Measurements from ENCODE around the gene RNF224. TPM values are rescaled to one million over a fixed set of nuclear protein-coding genes. Genes with fewer than 3 reads are reported as not detected.
A peak's percentile ranks its signal among the peaks of the same experiment; 100 is the strongest.

Gene RNF224
- total and polyA plus RNA-seq, 2 of the 13 experiments (the other 11 are each of a cell fraction or from before 2014, with no cell fraction given), result 0.09 TPM; not detected in 1

DNA sequence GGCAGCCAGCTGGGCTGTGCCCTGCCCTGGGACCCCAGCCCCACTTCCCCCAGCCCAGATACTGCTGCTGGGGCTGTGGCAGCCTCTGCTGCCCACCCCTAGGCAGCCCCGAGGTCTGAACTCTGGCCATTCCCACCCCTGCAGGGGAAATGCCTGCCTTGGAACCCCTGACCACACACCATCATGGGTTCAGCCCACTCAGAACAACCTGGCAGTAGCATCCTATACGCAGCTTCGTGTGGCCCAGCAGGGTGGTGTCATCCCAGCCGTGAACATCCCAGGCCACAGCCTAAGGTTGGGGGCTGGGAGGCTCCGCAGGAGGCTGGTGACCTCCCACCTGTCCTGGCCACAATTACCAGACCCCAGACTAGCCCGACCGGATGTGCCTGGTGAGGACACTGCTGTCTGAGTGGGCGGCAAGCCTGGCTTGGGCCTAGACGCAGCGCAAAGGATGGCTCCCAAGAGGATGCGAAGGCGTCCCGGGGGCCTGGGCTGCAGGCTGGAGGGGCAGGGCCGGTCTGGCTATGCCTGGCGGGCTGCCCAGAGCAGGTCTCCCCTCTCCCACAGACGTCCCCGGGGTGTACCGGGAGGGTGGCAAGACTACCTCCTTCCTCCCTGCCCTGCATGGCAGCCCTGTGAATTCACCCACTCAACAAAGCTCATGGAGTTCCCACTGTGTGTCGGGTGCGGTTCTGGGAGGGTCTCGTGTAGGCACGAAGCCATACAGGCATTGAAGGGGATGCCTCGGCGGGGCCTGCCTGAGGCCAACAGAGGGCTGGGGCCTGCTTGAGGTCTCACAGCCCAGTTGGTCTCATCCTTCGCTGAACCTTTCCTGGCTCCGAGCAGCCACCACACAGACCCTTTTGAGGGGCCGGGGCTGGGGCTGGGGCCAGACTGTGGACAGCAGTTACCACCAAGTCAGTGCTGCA lies 1.9 kb downstream of the RNF224 start (continued):
- TF ChIP-seq KDM2A (CRISPR knock-in tag; IDR thresholded peaks at IDR 0.05; ENCODE audit: borderline replicate concordance, low read depth), result peak; percentile 67; the same call in 1 of the 2 replicates
- TF ChIP-seq MIER3 (CRISPR knock-in tag; IDR thresholded peaks at IDR 0.05; ENCODE audit: borderline replicate concordance), result no peak
- TF ChIP-seq, protein P1, sequence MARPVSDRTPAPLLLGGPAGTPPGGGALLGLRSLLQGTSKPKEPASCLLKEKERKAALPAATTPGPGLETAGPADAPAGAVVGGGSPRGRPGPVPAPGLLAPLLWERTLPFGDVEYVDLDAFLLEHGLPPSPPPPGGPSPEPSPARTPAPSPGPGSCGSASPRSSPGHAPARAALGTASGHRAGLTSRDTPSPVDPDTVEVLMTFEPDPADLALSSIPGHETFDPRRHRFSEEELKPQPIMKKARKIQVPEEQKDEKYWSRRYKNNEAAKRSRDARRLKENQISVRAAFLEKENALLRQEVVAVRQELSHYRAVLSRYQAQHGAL (CRISPR knock-in tag; IDR thresholded peaks at IDR 0.05; ENCODE audit: not compliant biosample characterization), result no peak
- peak; percentile 58; the same call in 1 of the 2 replicates for TF ChIP-seq ZSCAN25 (CRISPR knock-in tag; IDR thresholded peaks at IDR 0.05)
- TF ChIP-seq, protein P2, sequence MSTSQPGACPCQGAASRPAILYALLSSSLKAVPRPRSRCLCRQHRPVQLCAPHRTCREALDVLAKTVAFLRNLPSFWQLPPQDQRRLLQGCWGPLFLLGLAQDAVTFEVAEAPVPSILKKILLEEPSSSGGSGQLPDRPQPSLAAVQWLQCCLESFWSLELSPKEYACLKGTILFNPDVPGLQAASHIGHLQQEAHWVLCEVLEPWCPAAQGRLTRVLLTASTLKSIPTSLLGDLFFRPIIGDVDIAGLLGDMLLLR (CRISPR knock-in tag; IDR thresholded peaks at IDR 0.05), result no peak; the same call in 1 of the 2 replicates
- TF ChIP-seq ZNF775 (CRISPR knock-in tag; IDR thresholded peaks at IDR 0.05; ENCODE audit: borderline replicate concordance), result no peak
- TF ChIP-seq ARID2 (CRISPR knock-in tag; IDR thresholded peaks at IDR 0.05; ENCODE audit: borderline replicate concordance), result no peak
- TF ChIP-seq ZNF543 (CRISPR knock-in tag; IDR thresholded peaks at IDR 0.05), result no peak
- TF ChIP-seq HNRNPLL (IDR thresholded peaks at IDR 0.05; ENCODE audit: low read depth, low read length, poor library complexity, severe bottlenecking), result no peak
- TF ChIP-seq FOXC1 (CRISPR knock-in tag; IDR thresholded peaks at IDR 0.05; ENCODE audit: borderline replicate concordance), result no peak
- no peak for TF ChIP-seq SUZ12 (IDR thresholded peaks at IDR 0.05; ENCODE audit: low read depth, low read length)
- TF ChIP-seq, protein P3, sequence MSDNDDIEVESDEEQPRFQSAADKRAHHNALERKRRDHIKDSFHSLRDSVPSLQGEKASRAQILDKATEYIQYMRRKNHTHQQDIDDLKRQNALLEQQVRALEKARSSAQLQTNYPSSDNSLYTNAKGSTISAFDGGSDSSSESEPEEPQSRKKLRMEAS (IDR thresholded peaks at IDR 0.05), result no peak
- peak; percentile 50; the same call in 1 of the 2 replicates for TF ChIP-seq ZNF446 (CRISPR knock-in tag; IDR thresholded peaks at IDR 0.05)
- no peak for TF ChIP-seq DPF2 (CRISPR knock-in tag; IDR thresholded peaks at IDR 0.05; ENCODE audit: borderline replicate concordance, low read depth)
- TF ChIP-seq, protein P4, sequence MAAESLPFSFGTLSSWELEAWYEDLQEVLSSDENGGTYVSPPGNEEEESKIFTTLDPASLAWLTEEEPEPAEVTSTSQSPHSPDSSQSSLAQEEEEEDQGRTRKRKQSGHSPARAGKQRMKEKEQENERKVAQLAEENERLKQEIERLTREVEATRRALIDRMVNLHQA (CRISPR knock-in tag; IDR thresholded peaks at IDR 0.05), result no peak
- TF ChIP-seq KLF15 (CRISPR knock-in tag; IDR thresholded peaks at IDR 0.05; ENCODE audit: borderline replicate concordance), result no peak
- TF ChIP-seq ARNT (IDR thresholded peaks at IDR 0.05), result no peak
- TF ChIP-seq RARA (CRISPR knock-in tag; IDR thresholded peaks at IDR 0.05), result no peak; the same call in 1 of the 2 replicates
- TF ChIP-seq ZNF331 (CRISPR knock-in tag; IDR thresholded peaks at IDR 0.05), result no peak
- TF ChIP-seq SNAPC2 (CRISPR knock-in tag; IDR thresholded peaks at IDR 0.05), result no peak
- no peak for TF ChIP-seq SRF (IDR thresholded peaks at IDR 0.05; ENCODE audit: low read depth, low read length)
- no peak for TF ChIP-seq ZNF7 (CRISPR knock-in tag; IDR thresholded peaks at IDR 0.05)
- TF ChIP-seq NR2F1 (CRISPR knock-in tag; IDR thresholded peaks at IDR 0.05), result no peak
- no peak for TF ChIP-seq RXRA (CRISPR knock-in tag; IDR thresholded peaks at IDR 0.05)
- no peak for TF ChIP-seq ZFAT (CRISPR knock-in tag; conservative IDR thresholded peaks at IDR 0.05)
- TF ChIP-seq, protein P5, sequence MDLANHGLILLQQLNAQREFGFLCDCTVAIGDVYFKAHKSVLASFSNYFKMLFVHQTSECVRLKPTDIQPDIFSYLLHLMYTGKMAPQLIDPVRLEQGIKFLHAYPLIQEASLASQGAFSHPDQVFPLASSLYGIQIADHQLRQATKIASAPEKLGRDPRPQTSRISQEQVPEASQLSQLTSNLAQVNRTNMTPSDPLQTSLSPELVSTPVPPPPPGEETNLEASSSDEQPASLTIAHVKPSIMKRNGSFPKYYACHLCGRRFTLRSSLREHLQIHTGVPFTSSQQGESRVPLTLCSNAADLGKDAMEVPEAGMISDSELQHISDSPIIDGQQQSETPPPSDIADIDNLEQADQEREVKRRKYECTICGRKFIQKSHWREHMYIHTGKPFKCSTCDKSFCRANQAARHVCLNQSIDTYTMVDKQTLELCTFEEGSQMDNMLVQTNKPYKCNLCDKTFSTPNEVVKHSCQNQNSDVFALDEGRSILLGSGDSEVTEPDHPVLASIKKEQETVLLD (CRISPR knock-in tag; IDR thresholded peaks at IDR 0.05; ENCODE audit: low read depth), result no peak
